GM11168 (cell line): Measurements from ENCODE around the gene PSAP.

Experiments used
- in situ Hi-C: fragments of 300-500 bp; cut with MboI; formaldehyde crosslinking; loops from one replicate; pipeline ENCODE4 v1.12.0; 2022; ENCODE audit warnings: low sequenced_read_pairs; ENCODE audit not compliant: unreplicated experiment

The PSAP gene

DNA sequence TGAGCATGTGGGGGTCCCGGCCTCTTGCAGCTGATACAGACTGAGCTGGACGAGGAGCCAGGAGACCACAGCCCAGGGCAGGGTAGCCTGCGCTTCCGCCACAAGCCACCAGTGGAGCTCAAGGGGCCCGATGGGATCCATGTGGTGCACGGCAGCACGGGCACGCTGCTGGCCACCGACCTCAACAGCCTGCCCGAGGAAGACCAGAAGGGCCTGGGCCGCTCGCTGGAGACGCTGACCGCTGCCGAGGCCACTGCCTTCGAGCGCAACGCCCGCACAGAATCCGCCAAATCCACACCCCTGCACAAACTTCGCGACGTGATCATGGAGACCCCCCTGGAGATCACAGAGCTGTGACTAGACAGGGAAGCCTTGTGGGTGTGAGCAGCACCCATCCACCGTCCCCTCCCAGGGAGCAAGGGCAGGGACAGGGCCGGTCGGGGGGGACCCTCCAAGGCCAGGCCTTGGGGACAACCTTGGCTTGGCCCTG lies 36.1 kb downstream of the PSAP start:
- in situ Hi-C loops = loop anchor here (10.0 kb wide), 1 partner anchor 100 kb away; the partner anchor contains the start of gene C10orf105

DNA sequence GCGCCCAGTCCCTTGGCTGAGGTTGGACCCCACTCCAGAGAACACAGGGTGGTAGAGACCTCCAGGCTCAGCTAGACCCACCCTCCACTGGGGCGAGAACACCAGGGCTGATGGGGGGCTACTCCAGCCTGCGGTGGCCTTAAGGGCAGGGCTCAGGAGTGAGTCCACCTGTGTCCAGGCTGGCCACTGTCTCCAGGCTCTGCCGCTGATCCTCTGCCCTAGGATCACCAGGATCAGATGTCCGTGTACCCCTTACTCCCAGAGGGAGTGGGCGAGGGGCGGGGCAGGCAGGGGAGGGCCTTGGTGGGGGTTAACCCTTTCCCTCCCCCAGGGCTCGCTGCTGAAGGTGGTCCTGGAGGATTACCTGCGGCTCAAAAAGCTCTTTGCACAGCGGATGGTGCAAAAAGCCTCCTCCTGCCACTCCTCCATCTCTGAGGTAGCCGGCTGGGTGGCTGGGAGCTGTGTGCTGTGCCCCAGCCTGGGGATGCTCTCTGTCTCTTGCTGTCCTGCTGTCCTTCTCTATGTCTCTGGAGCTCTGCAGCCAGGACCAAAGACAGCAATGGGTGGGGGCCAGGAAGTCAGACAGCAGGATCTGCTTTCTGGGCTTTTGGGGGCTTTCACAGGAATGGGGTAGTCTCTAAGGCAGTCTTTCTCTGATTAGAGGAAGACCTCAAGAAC lies 38.0 kb downstream of the PSAP start:
- in situ Hi-C loops = loop anchor here (10.0 kb wide), 1 partner anchor 98 kb away; the partner anchor contains the start of gene C10orf105

DNA sequence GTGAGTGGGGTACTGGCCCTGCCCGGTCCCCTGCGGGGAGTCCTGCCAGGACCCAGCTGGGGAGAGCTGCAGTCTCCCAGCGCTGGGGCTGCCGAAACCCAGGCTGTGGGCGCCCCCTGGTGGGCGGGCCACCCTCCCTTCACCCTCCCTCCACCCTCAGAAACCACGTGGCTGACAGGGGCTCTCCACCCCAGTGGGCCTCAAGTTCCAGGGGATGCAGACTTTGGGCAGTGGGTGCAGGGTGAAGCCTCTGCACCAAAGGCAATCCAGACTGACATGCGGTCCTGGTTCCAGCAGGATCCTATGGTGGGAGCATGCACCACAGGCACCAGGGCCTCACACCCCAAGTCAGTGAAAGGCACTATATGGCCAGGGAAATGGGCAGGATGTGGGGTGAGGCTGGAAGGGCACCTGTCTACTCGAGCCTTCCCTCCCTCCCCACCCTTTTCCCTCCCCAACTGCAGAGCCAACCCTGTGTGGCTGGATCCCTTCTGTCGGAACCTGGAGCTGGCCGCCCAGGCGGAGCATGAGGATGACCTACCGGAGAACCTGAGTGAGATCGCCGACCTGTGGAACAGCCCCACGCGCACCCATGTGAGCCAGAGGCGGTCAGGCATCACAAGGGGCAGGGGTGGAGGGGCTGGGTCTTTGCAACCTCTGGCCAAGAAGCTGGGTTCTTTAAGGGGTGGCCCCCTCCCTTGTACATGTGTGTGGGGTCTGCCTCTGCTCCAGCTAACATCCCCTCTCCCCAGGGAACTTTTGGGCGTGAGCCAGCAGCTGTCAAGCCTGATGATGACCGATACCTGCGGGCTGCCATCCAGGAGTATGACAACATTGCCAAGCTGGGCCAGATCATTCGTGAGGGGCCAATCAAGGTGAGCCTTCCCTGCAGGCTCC lies 38.8 kb downstream of the PSAP start:
- in situ Hi-C loops = loop anchor here (10.0 kb wide), 1 partner anchor 97 kb away; the partner anchor contains the start of gene C10orf105

DNA sequence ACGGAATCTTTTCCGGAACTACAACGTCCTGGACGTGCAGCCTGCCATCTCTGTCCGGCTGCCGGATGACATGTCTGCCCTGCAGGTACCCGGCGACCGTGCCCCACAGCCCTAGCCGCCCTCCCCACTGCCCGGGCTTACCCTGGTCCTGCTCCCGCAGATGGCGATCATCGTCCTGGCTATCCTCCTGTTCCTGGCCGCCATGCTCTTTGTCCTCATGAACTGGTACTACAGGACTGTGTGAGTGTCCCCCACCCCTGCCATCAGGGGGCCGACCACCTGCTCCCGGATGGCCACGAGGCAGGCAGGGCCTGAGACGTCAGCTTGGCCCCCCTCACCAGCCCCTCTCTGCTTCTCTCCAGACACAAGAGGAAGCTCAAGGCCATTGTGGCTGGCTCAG lies 39.7 kb downstream of the PSAP start:
- in situ Hi-C loops = loop anchor here (10.0 kb wide), 1 partner anchor 97 kb away; the partner anchor contains the start of gene C10orf105

DNA sequence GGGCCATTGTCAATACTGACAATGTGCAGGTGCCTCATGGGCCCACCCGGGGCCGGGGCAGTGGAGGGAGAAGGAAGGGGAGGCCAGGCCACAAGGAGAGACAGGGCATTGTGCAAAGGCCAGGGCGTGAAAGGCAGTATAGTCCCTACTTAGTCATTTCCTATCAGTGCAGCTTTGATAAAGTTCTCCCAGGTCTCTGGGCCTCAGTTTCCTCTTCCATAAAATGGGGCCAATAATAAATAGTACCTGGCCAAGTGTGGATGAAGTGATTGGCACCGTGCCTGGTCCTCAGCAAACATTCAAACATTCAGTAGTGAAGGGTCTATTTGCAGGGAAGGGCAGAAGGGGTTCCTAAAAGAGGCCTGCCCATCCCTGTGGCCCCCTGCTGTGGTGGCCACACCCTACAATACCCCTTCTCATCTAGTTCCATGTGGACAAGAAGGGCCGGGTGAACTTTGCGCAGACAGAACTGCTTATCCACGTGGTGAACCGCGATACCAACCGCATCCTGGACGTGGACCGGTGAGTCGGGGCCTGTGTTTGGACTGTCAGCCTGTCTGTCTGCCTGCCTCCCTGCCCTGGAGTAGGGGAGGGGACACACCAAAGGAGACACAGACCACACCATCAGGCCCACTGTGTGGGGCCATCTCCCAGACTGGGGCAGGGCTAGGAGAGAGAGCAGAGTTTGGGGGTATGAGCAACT lies 40.9 kb downstream of the PSAP start:
- in situ Hi-C loops = loop anchor here (10.0 kb wide), 1 partner anchor 95 kb away; the partner anchor contains the start of gene C10orf105

DNA sequence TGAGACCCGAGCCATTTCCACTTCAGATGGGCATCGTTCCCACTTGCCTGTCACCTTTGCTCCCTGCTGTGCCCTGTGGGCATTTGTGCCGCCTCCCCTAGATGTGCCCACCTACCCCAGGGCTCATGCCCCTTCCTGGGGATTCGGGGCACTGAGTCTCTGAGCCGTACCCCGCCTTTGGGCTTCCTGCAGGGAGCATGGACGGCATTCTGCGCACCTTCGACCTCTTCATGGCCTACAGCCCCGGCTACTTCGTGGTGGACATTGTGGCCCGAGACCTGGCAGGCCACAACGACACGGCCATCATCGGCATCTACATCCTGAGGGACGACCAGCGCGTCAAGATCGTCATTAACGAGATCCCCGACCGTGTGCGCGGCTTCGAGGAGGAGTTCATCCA lies 41.4 kb downstream of the PSAP start:
- in situ Hi-C loops = loop anchor here (10.0 kb wide), 1 partner anchor 95 kb away; the partner anchor contains the start of gene C10orf105

DNA sequence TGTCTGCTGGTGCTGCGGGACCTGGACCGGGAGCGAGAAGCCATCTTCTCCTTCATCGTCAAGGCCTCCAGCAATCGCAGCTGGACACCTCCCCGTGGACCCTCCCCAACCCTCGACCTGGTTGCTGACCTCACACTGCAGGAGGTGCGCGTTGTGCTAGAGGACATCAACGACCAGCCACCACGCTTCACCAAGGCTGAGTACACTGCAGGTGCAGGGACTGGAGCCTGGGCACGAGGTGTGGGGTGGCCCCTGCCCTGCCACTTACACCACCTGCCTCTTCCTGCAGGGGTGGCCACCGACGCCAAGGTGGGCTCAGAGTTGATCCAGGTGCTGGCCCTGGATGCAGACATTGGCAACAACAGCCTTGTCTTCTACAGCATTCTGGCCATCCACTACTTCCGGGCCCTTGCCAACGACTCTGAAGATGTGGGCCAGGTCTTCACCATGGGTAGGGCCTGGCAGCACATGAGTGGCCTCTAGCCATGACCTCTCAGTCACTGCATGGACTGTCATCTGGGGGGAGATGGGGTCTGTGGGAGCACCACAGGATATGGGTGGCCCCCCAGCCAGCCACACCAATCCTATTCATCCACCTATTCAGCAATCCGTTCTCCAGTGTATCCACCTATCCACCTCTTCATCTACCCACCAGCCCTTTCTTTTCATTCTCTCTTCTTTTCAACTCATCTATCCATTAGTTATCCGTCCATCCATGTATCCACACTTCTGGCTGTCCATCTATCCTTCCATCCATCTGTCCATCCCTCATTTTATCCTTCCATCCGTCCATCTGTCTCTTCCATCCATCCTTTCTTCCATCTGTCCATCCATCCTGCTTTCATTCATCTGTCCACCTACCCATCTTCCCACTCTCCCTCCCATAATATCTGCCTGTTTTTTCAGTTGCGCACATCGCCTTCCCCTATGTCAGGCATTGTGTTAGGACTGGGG lies 43.2 kb downstream of the PSAP start:
- in situ Hi-C loops = no loop called here

DNA sequence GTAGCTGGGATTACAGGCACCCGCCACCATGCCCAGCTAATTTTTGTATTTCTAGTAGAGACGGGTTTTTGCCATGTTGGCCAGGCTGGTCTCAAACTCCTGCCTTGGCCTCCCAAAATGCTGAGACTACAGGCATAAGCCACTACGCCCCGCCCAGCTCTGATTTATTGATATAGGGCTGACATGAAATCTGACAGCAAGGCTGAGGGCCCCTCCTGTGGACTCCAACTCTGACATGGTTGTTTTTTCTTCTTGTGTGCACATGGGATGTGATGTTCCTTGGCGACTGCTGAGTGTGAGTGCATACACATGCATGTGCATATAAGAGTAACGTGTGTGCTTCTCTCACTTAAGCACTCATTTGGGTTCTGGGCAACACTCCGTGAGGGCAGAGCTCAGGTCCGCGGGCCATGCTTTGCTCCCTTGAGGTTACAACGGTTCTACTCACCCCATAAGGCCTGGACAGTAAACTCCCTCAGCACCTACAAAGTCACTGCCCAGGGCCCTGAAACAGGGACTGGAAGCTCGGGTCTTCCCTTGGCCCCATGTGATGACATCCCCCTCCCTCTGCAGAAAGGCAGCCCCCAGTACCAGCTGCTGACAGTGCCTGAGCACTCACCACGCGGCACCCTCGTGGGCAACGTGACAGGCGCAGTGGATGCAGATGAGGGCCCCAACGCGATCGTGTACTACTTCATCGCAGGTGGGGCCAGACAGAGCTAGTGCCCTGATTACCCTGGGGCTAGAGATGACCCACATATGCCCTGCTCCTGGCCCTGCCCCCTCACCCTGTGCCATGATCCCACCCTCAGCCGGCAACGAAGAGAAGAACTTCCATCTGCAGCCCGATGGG lies 44.1 kb downstream of the PSAP start:
- in situ Hi-C loops = no loop called here

DNA sequence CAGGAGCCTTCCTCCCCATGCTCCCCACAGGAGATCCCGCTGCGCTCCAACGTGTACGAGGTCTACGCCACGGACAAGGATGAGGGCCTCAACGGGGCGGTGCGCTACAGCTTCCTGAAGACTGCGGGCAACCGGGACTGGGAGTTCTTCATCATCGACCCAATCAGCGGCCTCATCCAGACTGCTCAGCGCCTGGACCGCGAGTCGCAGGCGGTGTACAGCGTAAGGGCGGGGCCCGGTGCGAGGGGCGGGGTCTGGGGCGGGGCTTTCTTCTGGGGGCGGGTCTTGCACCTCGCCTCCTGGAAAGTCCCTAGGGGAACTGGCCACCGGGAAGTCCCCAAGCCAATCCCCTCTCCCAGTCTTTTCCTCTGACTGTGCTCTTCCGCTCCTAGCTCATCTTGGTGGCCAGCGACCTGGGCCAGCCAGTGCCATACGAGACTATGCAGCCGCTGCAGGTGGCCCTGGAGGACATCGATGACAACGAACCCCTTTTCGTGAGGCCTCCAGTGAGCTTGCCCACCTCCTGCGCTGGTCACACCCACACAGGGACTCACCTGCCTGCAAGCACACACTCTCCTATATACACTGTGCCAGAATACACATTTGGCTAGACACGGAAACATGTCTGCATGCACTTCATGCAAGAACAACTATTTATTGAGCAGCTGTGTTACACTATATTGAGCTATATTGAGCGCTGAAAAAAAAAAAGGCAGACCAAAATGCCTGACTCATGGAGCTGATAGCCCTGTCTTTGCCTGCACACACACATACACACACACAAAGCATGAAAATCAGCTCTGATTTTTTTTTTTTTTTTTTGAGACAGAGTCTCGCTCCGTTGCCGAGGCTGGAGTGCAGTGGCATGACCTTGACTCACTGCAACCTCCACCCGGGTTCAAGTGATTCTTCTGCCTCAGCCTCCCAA lies 45.0 kb downstream of the PSAP start:
- in situ Hi-C loops = no loop called here

DNA sequence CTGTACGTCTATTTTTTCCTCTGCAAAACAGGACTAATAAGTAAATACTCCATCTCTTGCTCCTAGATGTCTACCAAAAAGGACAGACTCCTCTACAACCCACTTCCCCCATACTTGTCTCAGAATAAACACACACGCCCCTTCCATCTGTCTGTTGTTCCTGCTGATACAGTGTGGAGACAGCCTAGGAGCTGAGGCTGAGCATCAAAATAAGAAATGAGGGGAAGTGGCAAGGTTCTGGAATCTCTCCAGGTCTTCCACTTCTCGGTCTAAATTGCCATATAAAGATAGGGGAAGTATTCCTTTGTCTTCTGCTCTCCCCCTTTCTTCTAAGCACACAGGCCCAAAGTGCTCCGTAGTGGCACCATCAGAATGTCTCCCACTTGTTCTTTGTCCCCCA lies 47.0 kb downstream of the PSAP start:
- in situ Hi-C loops = no loop called here

DNA sequence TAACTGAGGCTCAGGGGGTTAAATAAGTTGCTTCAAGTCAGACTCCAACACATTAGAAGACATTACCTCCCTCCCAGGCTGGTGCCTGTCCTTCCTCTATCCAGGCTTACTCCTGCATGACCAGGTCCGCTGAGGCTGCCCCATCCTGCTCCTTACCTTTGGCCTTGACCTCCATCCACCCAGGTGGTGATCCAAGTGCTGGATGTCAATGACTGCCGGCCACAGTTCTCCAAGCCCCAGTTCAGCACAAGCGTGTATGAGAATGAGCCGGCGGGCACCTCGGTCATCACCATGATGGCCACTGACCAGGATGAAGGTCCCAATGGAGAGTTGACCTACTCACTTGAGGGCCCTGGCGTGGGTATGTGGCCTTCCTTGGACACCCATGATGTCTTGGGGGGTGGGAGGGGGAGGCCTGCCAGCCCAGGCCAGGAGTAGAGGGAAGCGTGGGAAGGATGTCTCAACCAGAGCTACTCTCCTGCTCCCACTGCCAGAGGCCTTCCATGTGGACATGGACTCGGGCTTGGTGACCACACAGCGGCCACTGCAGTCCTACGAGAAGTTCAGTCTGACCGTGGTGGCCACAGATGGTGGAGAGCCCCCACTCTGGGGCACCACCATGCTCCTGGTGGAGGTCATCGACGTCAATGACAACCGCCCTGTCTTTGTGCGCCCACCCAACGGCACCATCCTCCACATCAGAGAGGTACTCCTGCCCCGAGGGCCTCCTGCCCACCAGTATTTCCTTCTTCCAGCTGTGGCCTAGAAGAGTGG lies 48.1 kb downstream of the PSAP start:
- in situ Hi-C loops = no loop called here

DNA sequence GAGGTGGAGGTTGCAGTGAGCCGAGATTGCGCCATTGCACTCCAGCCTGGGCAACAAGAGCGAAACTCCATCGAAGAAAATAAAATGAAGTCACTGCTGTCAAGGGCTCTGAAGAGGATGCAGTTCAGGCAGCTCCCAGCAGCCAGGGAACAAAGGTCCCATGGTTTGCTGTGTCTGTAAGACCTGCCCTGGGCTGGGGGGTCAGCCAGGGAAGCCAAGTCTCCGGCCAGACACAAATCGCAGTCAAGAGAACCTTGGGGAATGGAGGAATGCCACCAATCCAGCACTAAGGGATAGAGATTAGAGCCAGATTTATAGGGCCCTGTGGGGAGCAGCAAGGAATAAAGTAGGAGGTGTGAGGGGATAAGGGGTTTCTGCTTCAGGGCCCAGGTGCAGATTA lies 48.8 kb downstream of the PSAP start:
- in situ Hi-C loops = no loop called here

DNA sequence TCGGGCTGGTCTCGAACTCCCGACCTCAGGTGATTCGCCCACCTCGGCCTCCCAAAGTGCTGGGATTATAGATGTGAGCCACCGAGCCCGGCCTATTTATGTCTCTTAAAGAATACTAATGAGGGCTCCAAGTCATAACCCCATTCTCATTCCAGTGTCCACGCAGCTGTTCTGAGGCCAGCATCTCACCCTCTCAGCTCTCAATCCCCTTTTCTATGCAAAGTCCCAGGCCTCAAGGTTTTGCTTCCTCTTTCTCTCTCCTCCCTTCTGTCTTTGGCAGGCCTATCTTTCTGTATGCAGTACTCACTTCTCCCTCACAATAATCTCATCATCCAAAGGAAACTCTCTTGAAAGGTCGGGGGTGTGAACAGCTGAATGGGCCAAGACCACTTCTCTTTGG lies 49.7 kb downstream of the PSAP start:
- in situ Hi-C loops = no loop called here

DNA sequence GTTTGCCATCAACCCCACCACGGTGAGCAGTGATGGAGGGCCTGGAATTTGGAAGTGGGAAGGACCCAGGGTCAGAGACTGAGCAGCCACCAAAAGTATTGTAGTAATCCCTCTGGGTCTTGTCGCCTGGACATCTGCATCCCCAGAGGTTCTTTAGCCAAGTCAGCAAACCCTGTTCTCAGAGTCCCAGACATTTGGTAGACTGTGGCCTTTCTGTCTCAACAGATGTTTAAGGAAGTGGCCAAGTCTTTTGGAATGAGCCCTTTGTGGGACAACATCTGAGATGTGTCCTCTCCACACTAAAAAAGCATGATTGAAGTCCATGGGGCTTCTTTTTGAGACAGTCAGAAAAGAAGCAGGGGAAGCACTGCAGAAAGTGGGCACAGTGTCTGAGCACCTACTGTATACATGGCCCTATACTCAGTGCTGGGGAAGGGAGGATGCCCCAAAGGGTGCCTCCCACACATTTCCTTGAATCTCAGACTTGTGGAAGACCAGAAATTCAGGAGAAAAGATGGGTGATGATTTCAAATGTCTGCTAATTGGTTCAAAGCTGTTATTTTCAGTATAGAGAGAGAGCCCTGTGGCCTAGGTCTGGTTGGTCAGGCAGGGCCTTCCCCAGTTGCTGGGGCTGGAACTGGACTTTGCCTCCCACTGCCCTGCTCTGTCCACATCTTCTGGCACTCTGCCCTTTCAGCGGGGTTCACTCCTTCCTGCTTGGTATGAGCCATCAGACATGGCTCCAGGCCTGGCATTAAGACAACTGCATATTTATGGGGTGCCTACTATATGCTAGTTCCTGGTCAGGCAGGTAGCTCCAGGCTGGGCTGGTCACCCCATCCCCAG lies 51.2 kb downstream of the PSAP start:
- in situ Hi-C loops = no loop called here

DNA sequence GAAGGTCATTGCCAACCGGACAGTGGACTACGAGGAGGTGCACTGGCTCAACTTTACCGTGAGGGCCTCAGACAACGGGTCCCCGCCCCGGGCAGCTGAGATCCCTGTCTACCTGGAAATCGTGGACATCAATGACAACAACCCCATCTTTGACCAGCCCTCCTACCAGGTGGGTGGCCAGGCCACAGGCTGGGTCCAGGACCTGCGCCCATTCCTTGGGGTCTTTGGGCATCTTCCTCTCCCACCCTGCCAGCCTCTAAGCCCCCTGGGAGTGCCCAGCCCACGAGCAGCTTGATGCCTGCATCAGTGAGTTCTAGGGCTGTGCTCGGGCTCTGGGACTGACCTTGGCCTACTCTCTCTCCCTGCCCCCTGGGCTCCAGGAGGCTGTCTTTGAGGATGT lies 51.9 kb downstream of the PSAP start:
- in situ Hi-C loops = no loop called here

DNA sequence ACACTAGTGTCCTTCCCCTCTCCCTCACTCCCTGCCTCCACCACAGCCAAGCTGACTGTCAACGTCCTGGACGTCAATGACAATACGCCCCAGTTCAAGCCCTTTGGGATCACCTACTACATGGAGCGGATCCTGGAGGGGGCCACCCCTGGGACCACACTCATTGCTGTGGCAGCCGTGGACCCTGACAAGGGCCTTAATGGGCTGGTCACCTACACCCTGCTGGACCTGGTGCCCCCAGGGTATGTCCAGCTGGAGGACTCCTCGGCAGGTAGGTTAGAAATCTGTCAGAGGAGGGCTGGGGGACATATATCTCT lies 52.8 kb downstream of the PSAP start:
- in situ Hi-C loops = no loop called here
